Activated CD4-positive, alpha-beta memory T cell treated with anti-CD3 and anti-CD28 coated beads, Interleukin-2, amount 10 ng/mL, durations not matched to agents 7 days and 5 days (primary cell): ENCODE data around the gene PPP1CA. TPM values are rescaled to one million over a fixed set of nuclear protein-coding genes. Genes with fewer than 3 reads are reported as not detected.
A peak's percentile ranks its signal among the peaks of the same experiment; 100 is the strongest.

ENCODE experiments used
- CTCF ChIA-PET: fragments of 350-600 bp; sonication (Branson Sonifier 250); formaldehyde crosslinking; loops from one replicate; lab custom pipeline; 2021; ENCODE audit warnings: antibody characterized with exemption, inconsistent platforms; lab: Charles Lee
- POLR2A ChIA-PET: fragments of 350-600 bp; sonication (Branson Sonifier 250); formaldehyde crosslinking; loops from one replicate; lab custom pipeline; 2021; ENCODE audit warnings: antibody characterized with exemption; lab: Charles Lee
- DNase-seq: peaks from one replicate; pipeline ENCODE4 v3.0.0-alpha.2; 2020
- H3K27ac Mint-ChIP-seq: one replicate; pipeline ENCODE4 v1.8.0; 2021; ENCODE audit warnings: mild to moderate bottlenecking, mixed read lengths
- H3K27me3 Mint-ChIP-seq: one replicate; pipeline ENCODE4 v1.8.0; 2021; ENCODE audit warnings: mixed read lengths
- H3K36me3 Mint-ChIP-seq: one replicate; pipeline ENCODE4 v1.8.0; 2021; ENCODE audit warnings: low read depth, mixed read lengths
- H3K4me1 Mint-ChIP-seq: one replicate; pipeline ENCODE4 v1.8.0; 2021; ENCODE audit warnings: mixed read lengths
- H3K4me3 Mint-ChIP-seq: one replicate; pipeline ENCODE4 v1.8.0; 2021; ENCODE audit warnings: mild to moderate bottlenecking, mixed read lengths
- H3K9me3 Mint-ChIP-seq: one replicate; pipeline ENCODE4 v1.8.0; 2021; ENCODE audit warnings: mixed read lengths
- total RNA-seq, 2 experiments: library from RNA; stranded (reverse); gene quantifications; one replicate each; pipeline ENCODE4 v1.2.3, GENCODE V29; 2021

Gene PPP1CA
- total RNA-seq, 2 experiments from 2014 or later: 308 to 315 TPM

DNA sequence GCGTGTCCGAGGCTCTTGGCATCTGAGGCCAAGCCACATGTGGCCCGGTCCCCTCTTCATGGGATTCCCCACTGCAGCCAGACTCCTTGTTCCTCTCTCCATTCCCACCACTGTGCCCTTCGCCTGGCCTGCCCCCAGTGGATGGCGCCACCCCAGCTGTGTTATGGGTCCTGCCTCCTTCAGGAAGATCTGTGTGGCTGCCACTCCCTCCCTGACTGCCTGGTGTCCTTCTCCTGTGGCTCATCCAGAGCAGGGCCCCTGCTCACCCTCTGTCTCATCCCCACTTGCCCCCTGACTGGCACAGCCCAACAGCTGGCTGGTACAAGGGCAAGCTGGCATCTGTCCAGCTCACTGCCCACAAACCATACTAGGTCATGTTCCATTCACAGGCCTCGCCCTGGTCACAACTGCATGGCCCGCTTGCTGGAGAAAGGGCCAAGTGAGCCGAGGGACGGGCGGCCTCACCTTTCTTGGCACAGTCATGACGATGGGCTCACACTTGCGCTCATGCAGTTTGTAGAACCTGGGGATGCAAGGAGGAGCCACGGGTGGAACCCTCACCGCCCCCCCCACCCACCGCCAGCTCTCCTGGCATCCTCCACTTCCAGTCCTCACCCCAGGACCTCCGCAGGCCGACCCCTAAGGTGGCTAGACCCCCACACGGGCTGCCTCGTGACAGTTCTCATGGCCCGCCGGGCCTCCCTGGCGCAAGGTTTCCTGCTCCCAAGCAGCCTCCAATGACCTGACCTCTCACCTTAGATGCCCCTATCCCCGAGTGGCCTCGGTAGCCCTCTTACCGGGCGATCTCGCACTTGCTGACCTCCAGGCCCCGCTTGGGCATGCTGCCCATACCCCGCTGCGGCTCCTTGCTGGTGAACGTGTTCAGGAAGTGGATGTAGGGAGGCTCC is 37.9 kb upstream of the PPP1CA start:
- ChIA-PET POLR2A (interaction anchor here (0.6 to 15.2 kb wide), 18 partner anchors 7 to 175 kb away, joined by 3 to 361 read pairs (median 34); partner anchors contain the start of genes AIP, PITPNM1, POLD4 and PPP1CA), CTCF (interaction anchor here (0.8 to 4.4 kb wide), 13 partner anchors 8 to 68 kb away, joined by 3 to 67 read pairs (median 5); partner anchors contain the start of genes AIP, PITPNM1, PPP1CA and RAD9A)
- Mint-ChIP-seq H3K27me3 (no peaks in the 10 kb centered on the region), H3K4me3 (peak overlapping the region; percentile 94), H3K36me3 (peaks cover 46% of the 10 kb centered on the region), H3K27ac (peak overlapping the region; percentile 97), H3K9me3 (no peaks in the 10 kb centered on the region), H3K4me1 (peaks cover 62% of the 10 kb centered on the region)
- peak; percentile 54 for DNase-seq

DNA sequence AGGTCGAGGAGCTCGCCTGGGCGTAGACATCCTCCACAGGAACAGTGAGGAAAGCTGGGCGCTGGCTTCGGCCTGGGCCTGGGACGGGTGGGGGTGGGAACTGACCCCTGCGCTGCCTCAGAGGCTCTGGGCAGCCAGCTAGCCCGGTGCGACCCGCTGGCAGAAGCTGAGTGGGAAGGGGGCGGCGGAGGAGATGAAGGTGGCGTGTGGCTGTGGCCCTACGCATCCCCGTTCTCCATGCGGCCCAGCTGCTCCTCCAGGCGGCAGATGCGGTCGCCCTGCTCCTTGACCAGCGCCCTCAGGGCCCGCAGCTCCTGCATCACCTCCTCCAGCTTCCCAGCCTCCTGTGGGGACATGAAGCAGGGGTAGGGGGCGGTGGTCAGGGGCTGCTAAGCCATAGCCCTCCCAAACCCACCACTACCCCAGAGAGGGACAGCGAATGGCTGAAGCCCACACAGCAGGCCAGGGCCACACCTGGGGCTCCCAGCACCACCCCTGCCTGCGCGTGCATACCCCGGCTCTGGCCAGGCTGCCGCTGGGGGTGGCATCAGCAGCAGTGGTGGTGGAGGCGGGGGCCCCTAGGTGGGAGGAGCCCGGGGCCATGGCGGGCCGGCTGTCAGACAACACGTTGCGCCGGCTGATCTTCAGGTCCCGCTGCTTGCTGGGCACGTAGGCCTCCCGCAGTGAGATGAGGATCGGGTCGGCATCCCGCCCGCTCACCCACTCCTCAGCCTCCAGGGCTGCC is 36.7 kb upstream of the PPP1CA start:
- peak overlapping the region; percentile 97 for H3K27ac Mint-ChIP-seq
- H3K4me1 Mint-ChIP-seq: peaks cover 67% of the 10 kb centered on the region
- CTCF ChIA-PET: interaction anchor here (0.6 to 4.4 kb wide), 19 partner anchors 9 to 599 kb away, joined by 3 to 67 read pairs (median 4); partner anchors contain the start of genes AIP, CDK2AP2, PITPNM1 and POLD4
- POLR2A ChIA-PET: interaction anchor here (0.7 to 15.2 kb wide), 27 partner anchors 7 to 205 kb away, joined by 3 to 361 read pairs (median 17); partner anchors contain the start of genes AIP, ANKRD13D, CDK2AP2 and PITPNM1
- no peaks in the 10 kb centered on the region for H3K9me3 Mint-ChIP-seq
- no peaks in the 10 kb centered on the region for H3K27me3 Mint-ChIP-seq
- H3K4me3 Mint-ChIP-seq: peak overlapping the region; percentile 94
- peaks cover 56% of the 10 kb centered on the region for H3K36me3 Mint-ChIP-seq
- peak; percentile 88 for DNase-seq

DNA sequence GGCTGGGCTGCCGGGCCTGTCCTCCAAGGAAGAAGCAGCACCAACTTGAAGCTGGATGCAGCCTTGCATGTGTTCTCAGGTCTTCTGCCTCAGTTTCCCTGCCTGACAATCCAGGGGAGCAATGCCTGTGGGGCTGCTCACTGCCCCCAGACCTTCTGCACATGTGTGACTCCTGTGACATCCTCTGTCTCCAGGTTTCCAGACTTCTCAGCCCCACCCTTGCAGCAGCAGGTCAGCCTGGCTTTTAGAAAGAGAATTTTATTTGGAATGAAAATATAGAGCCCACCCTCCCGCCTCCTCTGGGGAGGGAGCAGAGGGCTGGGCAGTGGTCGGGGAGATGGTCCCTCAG is 36.1 kb upstream of the PPP1CA start:
- peaks cover 71% of the 10 kb centered on the region for H3K4me1 Mint-ChIP-seq
- peaks cover 60% of the 10 kb centered on the region for H3K36me3 Mint-ChIP-seq
- H3K27me3 Mint-ChIP-seq: no peaks in the 10 kb centered on the region
- H3K27ac Mint-ChIP-seq: peak overlapping the region; percentile 97
- H3K4me3 Mint-ChIP-seq: peak overlapping the region; percentile 94
- no peaks in the 10 kb centered on the region for H3K9me3 Mint-ChIP-seq
- no peak for DNase-seq
- ChIA-PET CTCF (interaction anchor here (0.6 to 4.4 kb wide), 13 partner anchors 8 to 599 kb away, joined by 3 to 67 read pairs (median 5); partner anchors contain the start of genes CDK2AP2, POLD4, PPP1CA and RPS6KB2), POLR2A (interaction anchor here (0.7 to 15.2 kb wide), 27 partner anchors 8 to 204 kb away, joined by 3 to 361 read pairs (median 17); partner anchors contain the start of genes AIP, ANKRD13D, CDK2AP2 and PITPNM1)

DNA sequence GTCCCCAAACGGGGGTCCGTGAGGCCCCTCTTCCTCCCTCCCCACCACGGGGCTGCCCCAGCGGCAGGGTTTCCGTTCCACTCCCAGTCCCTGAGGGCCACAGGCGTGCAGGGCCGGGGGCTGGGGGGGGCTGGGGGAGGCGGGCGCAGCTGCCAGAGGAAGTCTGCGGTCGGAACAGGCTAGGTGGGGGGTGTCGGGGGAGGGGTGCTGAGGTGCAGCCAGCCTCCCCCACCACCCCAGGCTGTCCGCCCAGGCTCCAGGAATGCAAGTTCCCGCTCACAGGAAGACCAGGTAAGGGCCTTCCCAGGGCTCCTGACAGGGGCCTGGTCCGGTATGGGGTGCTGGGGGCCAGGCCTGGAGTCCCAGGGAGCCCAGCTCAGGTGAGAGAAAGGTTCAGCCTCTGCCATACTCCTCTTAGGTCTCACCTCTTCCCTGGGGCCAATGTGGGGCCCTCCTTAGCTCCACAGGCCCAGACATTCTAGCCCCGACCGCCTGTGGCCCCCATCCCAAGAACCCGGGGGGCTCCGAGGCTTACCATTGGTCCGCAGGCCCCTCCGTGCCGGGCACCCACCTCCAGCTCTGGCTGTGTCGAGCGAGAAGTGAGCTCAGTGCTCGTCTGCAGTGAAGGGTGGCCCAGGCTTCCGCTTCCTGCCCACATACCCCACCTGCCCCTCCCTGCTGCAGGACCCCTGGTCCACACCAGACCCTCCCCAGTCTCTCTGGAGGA is 35.6 kb upstream of the PPP1CA start, which contains the start of gene PTPRCAP:
Gene PTPRCAP, minus strand, starts transcription at position 601 of the 727 bp plus-strand sequence. Its CDS starts 63 bp downstream, at position 538.
- peaks cover 65% of the 10 kb centered on the region for H3K36me3 Mint-ChIP-seq
- POLR2A ChIA-PET: interaction anchor here (0.7 to 15.2 kb wide), 30 partner anchors 9 to 204 kb away, joined by 3 to 361 read pairs (median 10); partner anchors contain the start of genes AIP, ANKRD13D, CDK2AP2 and PITPNM1
- H3K4me1 Mint-ChIP-seq: peaks cover 71% of the 10 kb centered on the region
- H3K27ac Mint-ChIP-seq: peak within 1 kb of the TSS; percentile 97
- CTCF ChIA-PET: interaction anchor here (0.6 to 4.4 kb wide), 14 partner anchors 9 to 600 kb away, joined by 3 to 67 read pairs (median 4); partner anchors contain the start of genes AIP, CDK2AP2, POLD4 and PPP1CA
- H3K4me3 Mint-ChIP-seq: peak within 1 kb of the TSS; percentile 94
- peak; percentile 82 for DNase-seq
- no peaks in the 10 kb centered on the region for H3K27me3 Mint-ChIP-seq
- H3K9me3 Mint-ChIP-seq: no peaks in the 10 kb centered on the region

DNA sequence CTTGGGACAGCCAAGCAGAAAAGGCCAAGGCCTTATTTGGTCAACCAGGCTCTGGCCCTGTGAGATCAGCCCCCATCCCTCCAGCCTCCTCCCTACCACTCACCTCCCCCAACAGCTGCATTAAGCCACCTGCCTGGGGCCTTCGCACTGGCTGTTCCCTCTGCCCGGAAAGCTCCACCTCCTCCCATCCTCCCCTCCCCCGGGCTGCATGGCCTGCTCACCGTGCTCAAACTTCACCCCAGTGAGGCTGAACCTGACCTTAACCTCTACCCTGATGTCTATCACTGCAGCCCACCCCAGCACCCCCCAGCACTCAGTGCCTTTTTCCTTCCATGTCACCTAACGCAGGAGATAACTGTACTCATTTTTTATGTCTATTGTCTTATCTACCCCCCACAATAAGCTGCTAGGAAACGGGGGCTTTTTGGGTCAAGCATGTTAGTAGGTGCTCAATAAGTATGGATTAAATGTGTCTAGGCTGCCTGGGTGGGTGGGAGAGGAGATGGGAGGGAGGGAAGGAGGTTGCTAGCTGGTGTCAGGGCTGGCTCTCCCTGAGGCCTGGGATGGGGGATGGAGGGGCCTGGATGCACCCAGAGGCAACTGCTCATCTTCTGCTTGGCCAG is 34.9 kb upstream of the PPP1CA start:
- DNase-seq: peak; percentile 80
- Mint-ChIP-seq H3K27me3 (no peaks in the 10 kb centered on the region), H3K4me3 (peak overlapping the region; percentile 94), H3K9me3 (no peaks in the 10 kb centered on the region), H3K27ac (peak overlapping the region; percentile 97), H3K4me1 (peaks cover 72% of the 10 kb centered on the region), H3K36me3 (peaks cover 69% of the 10 kb centered on the region)
- ChIA-PET POLR2A (interaction anchor here (0.7 to 15.2 kb wide), 25 partner anchors 8 to 197 kb away, joined by 3 to 361 read pairs (median 21); partner anchors contain the start of genes AIP, CDK2AP2, PITPNM1 and POLD4), CTCF (interaction anchor here (1.2 to 4.4 kb wide), 7 partner anchors 16 to 85 kb away, joined by 3 to 67 read pairs (median 7); partner anchors contain the start of genes AIP, CDK2AP2, PPP1CA and TBC1D10C)

DNA sequence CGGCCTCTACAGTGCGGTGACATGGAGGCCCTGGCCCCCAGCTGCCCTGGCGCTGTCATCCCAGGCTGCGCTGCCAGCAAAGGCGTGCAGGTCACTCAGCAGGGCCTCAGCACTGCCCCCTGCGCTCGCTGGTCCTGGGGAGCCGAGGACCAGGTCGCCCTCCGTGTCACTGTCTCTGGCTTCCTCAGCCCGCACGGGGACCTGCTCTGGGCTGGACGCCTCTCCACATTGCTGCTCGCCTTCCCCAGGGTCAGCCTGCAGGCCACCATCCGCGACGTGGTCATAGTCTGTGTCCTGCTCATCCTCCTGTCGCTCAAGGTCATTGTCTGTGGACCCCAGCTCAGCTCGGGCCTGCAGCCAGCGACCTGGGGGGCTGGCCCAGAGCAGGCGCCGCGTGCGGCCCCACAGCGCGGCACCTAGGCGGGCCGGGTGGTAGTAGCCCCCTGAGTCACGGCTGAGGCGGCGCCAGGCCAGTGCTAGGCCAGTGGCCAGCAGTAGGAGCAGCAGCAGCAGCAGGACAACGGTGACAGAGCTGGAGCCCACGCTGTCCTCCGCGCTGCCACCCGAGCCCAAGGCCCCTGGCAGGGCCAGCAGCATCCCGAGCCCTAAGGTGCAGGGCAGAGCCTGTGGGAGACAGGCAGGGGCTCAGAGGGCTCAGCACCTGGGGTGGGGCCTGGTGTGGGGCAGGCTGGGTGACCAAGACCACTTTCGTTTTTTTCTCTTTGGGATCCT is 34.2 kb upstream of the PPP1CA start:
- Mint-ChIP-seq H3K36me3 (peaks cover 69% of the 10 kb centered on the region), H3K27ac (peak overlapping the region; percentile 97), H3K27me3 (no peaks in the 10 kb centered on the region), H3K4me3 (peak overlapping the region; percentile 94), H3K9me3 (no peaks in the 10 kb centered on the region), H3K4me1 (peaks cover 67% of the 10 kb centered on the region)
- ChIA-PET POLR2A (interaction anchor here (0.7 to 15.2 kb wide), 21 partner anchors 8 to 168 kb away, joined by 4 to 361 read pairs (median 27); partner anchors contain the start of genes AIP, CDK2AP2, PITPNM1 and POLD4), CTCF (interaction anchor here (1.2 to 4.4 kb wide), 4 partner anchors 28 to 84 kb away, joined by 3 to 67 read pairs (median 5); partner anchors contain the start of genes AIP, PPP1CA and TBC1D10C)
- DNase-seq: no peak

DNA sequence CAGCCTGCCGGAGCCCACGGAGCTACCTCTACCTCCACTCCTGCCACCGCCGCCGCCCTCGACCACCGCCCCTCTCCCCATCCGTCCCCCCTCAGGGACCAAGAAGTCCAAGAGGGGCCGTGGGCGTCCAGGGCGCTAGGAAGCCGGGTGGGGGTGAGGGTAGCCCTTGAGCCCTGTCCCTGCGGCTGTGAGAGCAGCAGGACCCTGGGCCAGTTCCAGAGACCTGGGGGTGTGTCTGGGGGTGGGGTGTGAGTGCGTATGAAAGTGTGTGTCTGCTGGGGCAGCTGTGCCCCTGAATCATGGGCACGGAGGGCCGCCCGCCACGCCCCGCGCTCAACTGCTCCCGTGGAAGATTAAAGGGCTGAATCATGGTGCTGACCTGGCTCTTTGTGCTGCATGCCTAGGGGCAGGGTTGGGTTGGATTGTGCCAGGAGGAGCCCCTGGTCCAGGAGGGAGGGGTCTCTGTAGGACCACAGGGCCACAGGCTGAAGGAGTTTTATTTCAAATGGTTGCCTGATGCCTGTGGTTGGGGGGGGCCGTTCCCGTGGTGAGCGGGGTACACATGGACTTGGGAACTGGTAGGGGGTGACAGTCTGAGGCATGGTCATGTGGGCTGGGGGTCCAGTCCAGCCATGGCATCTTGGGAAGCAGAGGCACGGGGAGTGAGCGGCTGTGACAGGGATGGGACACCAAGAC is 33.5 kb upstream of the PPP1CA start:
- POLR2A ChIA-PET: interaction anchor here (1.1 to 15.2 kb wide), 11 partner anchors 7 to 82 kb away, joined by 3 to 361 read pairs (median 74); partner anchors contain the start of genes AIP, PPP1CA, RPS6KB2 and TBC1D10C
- Mint-ChIP-seq H3K36me3 (peaks cover 73% of the 10 kb centered on the region), H3K9me3 (no peaks in the 10 kb centered on the region), H3K4me1 (peaks cover 64% of the 10 kb centered on the region), H3K27me3 (no peaks in the 10 kb centered on the region), H3K27ac (peak overlapping the region; percentile 97), H3K4me3 (peak overlapping the region; percentile 94)
- DNase-seq: no peak
- CTCF ChIA-PET: interaction anchor here (1.0 kb wide), 1 partner anchor 26 kb away, joined by 3 read pairs; no protein-coding TSS in a partner anchor

DNA sequence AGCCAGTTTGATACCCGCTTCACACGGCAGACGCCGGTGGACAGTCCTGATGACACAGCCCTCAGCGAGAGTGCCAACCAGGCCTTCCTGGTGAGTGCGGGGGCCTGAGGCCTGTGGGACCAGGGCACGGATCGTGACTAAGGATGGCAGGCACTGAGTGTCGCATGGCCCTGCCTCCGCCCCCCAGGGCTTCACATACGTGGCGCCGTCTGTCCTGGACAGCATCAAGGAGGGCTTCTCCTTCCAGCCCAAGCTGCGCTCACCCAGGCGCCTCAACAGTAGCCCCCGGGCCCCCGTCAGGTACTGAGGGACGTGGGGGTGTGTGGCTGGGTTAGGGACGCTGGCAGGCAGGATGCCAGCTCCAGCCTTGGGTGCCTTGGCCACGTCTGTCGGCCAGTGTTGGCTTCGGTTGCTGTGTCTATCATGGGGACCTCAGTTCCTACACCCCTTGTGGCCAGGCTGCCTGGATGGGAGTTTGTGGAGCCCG is 32.8 kb upstream of the PPP1CA start:
- no peaks in the 10 kb centered on the region for H3K9me3 Mint-ChIP-seq
- no peak for DNase-seq
- peak overlapping the region; percentile 73 for H3K27ac Mint-ChIP-seq
- peak overlapping the region; percentile 94 for H3K4me3 Mint-ChIP-seq
- H3K4me1 Mint-ChIP-seq: peaks cover 65% of the 10 kb centered on the region
- no peaks in the 10 kb centered on the region for H3K27me3 Mint-ChIP-seq
- ChIA-PET CTCF (interaction anchor here (1.0 kb wide), 1 partner anchor 27 kb away, joined by 3 read pairs; no protein-coding TSS in a partner anchor), POLR2A (interaction anchor here (1.1 to 15.2 kb wide), 8 partner anchors 10 to 82 kb away, joined by 3 to 361 read pairs (median 9); partner anchors contain the start of genes PPP1CA, TBC1D10C and TMEM134)
- peaks cover 68% of the 10 kb centered on the region for H3K36me3 Mint-ChIP-seq

DNA sequence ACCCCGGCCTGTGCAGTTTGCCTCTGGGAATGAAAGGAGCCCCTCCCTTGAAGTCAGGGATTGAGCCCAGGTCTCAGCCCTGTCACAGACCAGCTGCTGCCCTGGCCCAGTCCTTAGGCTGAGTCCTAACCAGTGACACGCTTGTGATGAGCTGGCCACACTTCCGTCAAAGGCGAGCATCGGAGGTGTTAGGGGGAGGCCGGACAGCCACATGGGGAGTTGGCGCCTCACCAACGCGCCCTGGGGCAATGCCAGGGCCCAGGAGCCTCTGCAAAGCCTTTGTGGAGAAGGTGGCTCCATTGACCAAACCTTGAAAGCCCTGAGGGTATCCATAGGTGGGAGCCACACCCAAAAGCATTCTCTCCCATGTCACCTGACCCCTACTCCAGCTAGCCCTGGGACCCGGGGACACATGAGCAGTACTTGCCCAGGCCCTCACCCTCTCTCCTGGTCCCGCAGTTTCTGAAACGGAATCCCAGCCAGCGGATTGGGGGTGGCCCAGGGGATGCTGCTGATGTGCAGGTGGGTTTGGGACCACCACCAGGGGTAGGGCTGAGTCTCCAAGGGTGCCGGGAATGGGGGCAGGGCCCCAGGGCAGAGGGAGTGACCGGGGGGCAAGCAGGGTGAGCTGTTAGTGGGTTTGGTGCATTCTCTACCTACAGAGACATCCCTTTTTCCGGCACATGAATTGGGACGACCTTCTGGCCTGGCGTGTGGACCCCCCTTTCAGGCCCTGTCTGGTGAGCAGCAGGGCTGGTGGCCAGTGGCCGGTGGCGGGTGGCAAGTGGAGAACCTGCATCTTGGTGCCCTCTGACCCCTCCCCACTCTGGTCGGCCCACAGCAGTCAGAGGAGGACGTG is 32.1 kb upstream of the PPP1CA start:
- Mint-ChIP-seq H3K27ac (peak overlapping the region; percentile 73), H3K4me1 (peaks cover 65% of the 10 kb centered on the region), H3K27me3 (no peaks in the 10 kb centered on the region), H3K4me3 (peak overlapping the region; percentile 94), H3K36me3 (peaks cover 61% of the 10 kb centered on the region), H3K9me3 (no peaks in the 10 kb centered on the region)
- CTCF ChIA-PET: interaction anchor here (1.1 kb wide), 1 partner anchor 9 kb away, joined by 3 read pairs; no protein-coding TSS in a partner anchor
- POLR2A ChIA-PET: interaction anchor here (1.1 to 15.2 kb wide), 10 partner anchors 9 to 81 kb away, joined by 3 to 361 read pairs (median 9); partner anchors contain the start of genes PPP1CA, TBC1D10C and TMEM134
- no peak for DNase-seq
